ENCODE data around the gene RASAL2. TPM values are rescaled to one million over a fixed set of nuclear protein-coding genes. Genes with fewer than 3 reads are reported as not detected.

Gene RASAL2
- total RNA-seq, 4 donors from 2014 or later: 17.0 to 27.4 (median 20.2) TPM

GRCh38 chr1:178232108-178232507 is 138.2 kb downstream of the RASAL2 start:
- no peaks in the 10 kb centered on the region for H3K27me3 ChIP-seq
- H3K4me1 ChIP-seq: no peaks in the 10 kb centered on the region
- TF ChIP-seq CTCF (IDR thresholded peaks at IDR 0.05) (no peak), POLR2AphosphoS5 (IDR thresholded peaks at IDR 0.05) (no peak)
- no peak for ATAC-seq
- no peaks in the 10 kb centered on the region for H3K9me3 ChIP-seq
- no peak overlapping the region for H3K27ac ChIP-seq
- H3K4me3 ChIP-seq: no peak overlapping the region
- H3K36me3 ChIP-seq: no peaks in the 10 kb centered on the region

- no peaks in the 10 kb centered on the region for H3K9me3 ChIP-seq
- no peaks in the 10 kb centered on the region for H3K4me1 ChIP-seq
- no peaks in the 10 kb centered on the region for H3K36me3 ChIP-seq
- H3K4me3 ChIP-seq: no peak overlapping the region
- no peak for TF ChIP-seq POLR2A (IDR thresholded peaks at IDR 0.05)
- TF ChIP-seq CTCF (IDR thresholded peaks at IDR 0.05): no peak
- TF ChIP-seq EP300 (IDR thresholded peaks at IDR 0.05): no peak
- no peak for TF ChIP-seq POLR2AphosphoS5 (IDR thresholded peaks at IDR 0.05)
- 80 to 100% methylated on average over 3 of the region's 3 CpGs for WGBS, 2 donors (ENCODE audit: low coverage in 1 of 2)
- no peak overlapping the region for H3K27ac ChIP-seq
- no peak for ATAC-seq
- H3K27me3 ChIP-seq: no peaks in the 10 kb centered on the region
These were observed 139.0 kb downstream of the RASAL2 start for GRCh38 chr1:178232949-178233348.

- no peak for ATAC-seq
- H3K27me3 ChIP-seq: no peaks in the 10 kb centered on the region
- no peaks in the 10 kb centered on the region for H3K36me3 ChIP-seq
- no peak overlapping the region for H3K4me3 ChIP-seq
- TF ChIP-seq CTCF (IDR thresholded peaks at IDR 0.05) (no peak), POLR2A (IDR thresholded peaks at IDR 0.05) (no peak), EP300 (IDR thresholded peaks at IDR 0.05) (no peak), POLR2AphosphoS5 (IDR thresholded peaks at IDR 0.05) (no peak)
- 88 to 100% methylated on average over 1 to 2 of the region's 2 CpGs for WGBS, 2 donors (ENCODE audit: low coverage in 1 of 2)
- peaks cover 0 to 13% (median 0%) of the 10 kb centered on the region in 3 donors for H3K4me1 ChIP-seq
- no peaks in the 10 kb centered on the region for H3K9me3 ChIP-seq
- no peak overlapping the region for H3K27ac ChIP-seq
These were observed 143.2 kb downstream of the RASAL2 start for GRCh38 chr1:178237121-178237520.

GRCh38 chr1:178238722-178239510 is 145.0 kb downstream of the RASAL2 start:
- Histone ChIP-seq H3K4me1 (peaks cover 0 to 13% (median 0%) of the 10 kb centered on the region in 3 donors), H3K36me3 (no peaks in the 10 kb centered on the region), H3K4me3 (no peak overlapping the region), H3K9me3 (no peaks in the 10 kb centered on the region), H3K27ac (no peak overlapping the region), H3K27me3 (no peaks in the 10 kb centered on the region)
- TF ChIP-seq EP300 (IDR thresholded peaks at IDR 0.05) (no peak), POLR2AphosphoS5 (IDR thresholded peaks at IDR 0.05) (no peak), CTCF (IDR thresholded peaks at IDR 0.05) (no peak), POLR2A (IDR thresholded peaks at IDR 0.05) (no peak)
- WGBS, 2 donors (ENCODE audit: low coverage in 1 of 2): 24 to 38% methylated on average over 1 of the region's 1 CpG
- ATAC-seq: no peak

- WGBS, 2 donors (ENCODE audit: low coverage in 1 of 2): 57 to 94% methylated on average over 1 of the region's 1 CpG
- H3K36me3 ChIP-seq: no peaks in the 10 kb centered on the region
- H3K4me1 ChIP-seq: peaks cover 0 to 13% (median 0%) of the 10 kb centered on the region in 3 donors
- no peak for ATAC-seq
- no peaks in the 10 kb centered on the region for H3K27me3 ChIP-seq
- H3K9me3 ChIP-seq: no peaks in the 10 kb centered on the region
- H3K4me3 ChIP-seq: no peak overlapping the region
- TF ChIP-seq CTCF (IDR thresholded peaks at IDR 0.05) (no peak), POLR2AphosphoS5 (IDR thresholded peaks at IDR 0.05) (no peak), POLR2A (IDR thresholded peaks at IDR 0.05) (no peak), EP300 (IDR thresholded peaks at IDR 0.05) (no peak)
- H3K27ac ChIP-seq: no peak overlapping the region
These were observed 147.2 kb downstream of the RASAL2 start for GRCh38 chr1:178241057-178241456.
